Lung (tissue), 16 donors: ENCODE data around the gene ACSS2. TPM values are rescaled to one million over a fixed set of nuclear protein-coding genes. Genes with fewer than 3 reads are reported as not detected.
A peak's percentile ranks its signal among the peaks of the same experiment; 100 is the strongest.

Experiments
- ATAC-seq: fragments of 200-7000 bp; cut with Tn5 transposase; one replicate; pipeline ENCODE4 v1.9.1; 2020; ENCODE audit warnings: moderate number of reproducible peaks; ENCODE audit not compliant: insufficient read depth, low FRiP score
- DNase-seq, 3 donors: peaks; one replicate each; pipeline ENCODE4 v3.0.0-alpha.2; 2013 to 2017
- H3K27ac ChIP-seq, 2 donors: one replicate each; pipeline ENCODE4 v1.5.1; 2013; ENCODE audit warnings: mild to moderate bottlenecking in 2 of 2, moderate library complexity in 2 of 2, control low read depth in 1 of 2, inconsistent platforms in 1 of 2, low read depth in 1 of 2, low read length in 1 of 2
- H3K27me3 ChIP-seq, 3 donors: one replicate each; pipeline ENCODE4 v1.5.1; 2013; ENCODE audit warnings: low read length in 2 of 3; ENCODE audit not compliant: control insufficient read depth in 3 of 3, insufficient read depth in 3 of 3
- H3K36me3 ChIP-seq, 4 donors: one replicate each; pipeline ENCODE4 v1.5.1; 2013; ENCODE audit warnings: low read length in 4 of 4, mild to moderate bottlenecking in 1 of 4, moderate library complexity in 1 of 4; ENCODE audit not compliant: control insufficient read depth in 4 of 4, insufficient read depth in 4 of 4
- H3K4me1 ChIP-seq, 5 donors: one replicate each; pipeline ENCODE4 v1.5.1; 2013; ENCODE audit warnings: low read length in 5 of 5, mild to moderate bottlenecking in 2 of 5, moderate library complexity in 1 of 5; ENCODE audit not compliant: control insufficient read depth in 5 of 5, insufficient read depth in 5 of 5
- H3K4me3 ChIP-seq: one replicate; pipeline ENCODE4 v1.5.1; 2013; ENCODE audit warnings: mild to moderate bottlenecking, control low read depth, moderate library complexity
- H3K9ac ChIP-seq, 2 donors: one replicate each; pipeline ENCODE4 v1.5.1; 2013; ENCODE audit warnings: low read length in 2 of 2, control low read depth in 1 of 2; ENCODE audit not compliant: insufficient read depth in 1 of 2
- H3K9me3 ChIP-seq, 4 donors: one replicate each; pipeline ENCODE4 v1.5.1; 2013; ENCODE audit warnings: low read length in 3 of 4, mild to moderate bottlenecking in 1 of 4, moderate library complexity in 1 of 4; ENCODE audit not compliant: control insufficient read depth in 4 of 4, insufficient read depth in 3 of 4
- WGBS, 2 donors: extraction: QIAGEN DNeasy Blood & Tissue Kit; methylation state at CpG; one replicate each; pipeline ENCODE4 v1.1.7; 2013; 5-methylcytosine and 5-hydroxymethylcytosine counted together
- long read RNA-seq, 5 donors: transcript quantifications; one replicate each; lab custom pipeline, GENCODE V29; 2026
- polyA plus RNA-seq, 2 donors: library from polyadenylated mRNA; stranded (reverse); fragments of 200-250 nt; gene quantifications; one replicate each; pipeline ENCODE4 v1.2.1, GENCODE V29; 2013
- total RNA-seq, 2 donors: library from RNA; depleted of rRNA in 1 of 2; stranded (reverse); fragments of >200 nt in 1 of 2; gene quantifications; one replicate each; pipeline ENCODE4 v1.2.1, GENCODE V29; 2014 to 2021
- TF ChIP-seq, protein P1 (sequence below): IDR thresholded peaks from 2 replicates; pipeline ENCODE4 v1.5.1; 2012; ENCODE audit warnings: mild to moderate bottlenecking; ENCODE audit errors: control extremely low read depth, extremely low read depth
- donor health status: control.
- donor health status: control.
- donor health status: Bipolar disorder and iron deficiency.
- donor health status: healthy.
- donor health status: DM: yes; HTN: yes; CAD: no.

Gene ACSS2, protein sequence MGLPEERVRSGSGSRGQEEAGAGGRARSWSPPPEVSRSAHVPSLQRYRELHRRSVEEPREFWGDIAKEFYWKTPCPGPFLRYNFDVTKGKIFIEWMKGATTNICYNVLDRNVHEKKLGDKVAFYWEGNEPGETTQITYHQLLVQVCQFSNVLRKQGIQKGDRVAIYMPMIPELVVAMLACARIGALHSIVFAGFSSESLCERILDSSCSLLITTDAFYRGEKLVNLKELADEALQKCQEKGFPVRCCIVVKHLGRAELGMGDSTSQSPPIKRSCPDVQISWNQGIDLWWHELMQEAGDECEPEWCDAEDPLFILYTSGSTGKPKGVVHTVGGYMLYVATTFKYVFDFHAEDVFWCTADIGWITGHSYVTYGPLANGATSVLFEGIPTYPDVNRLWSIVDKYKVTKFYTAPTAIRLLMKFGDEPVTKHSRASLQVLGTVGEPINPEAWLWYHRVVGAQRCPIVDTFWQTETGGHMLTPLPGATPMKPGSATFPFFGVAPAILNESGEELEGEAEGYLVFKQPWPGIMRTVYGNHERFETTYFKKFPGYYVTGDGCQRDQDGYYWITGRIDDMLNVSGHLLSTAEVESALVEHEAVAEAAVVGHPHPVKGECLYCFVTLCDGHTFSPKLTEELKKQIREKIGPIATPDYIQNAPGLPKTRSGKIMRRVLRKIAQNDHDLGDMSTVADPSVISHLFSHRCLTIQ
- total RNA-seq, result 100 to 1,000 TPM; 168 to 300 TPM
- polyA plus RNA-seq, result 100 to 1,000 TPM in 1 of 2 donors, 10 to 100 TPM in 1; 69.7 to 154 TPM
- long read RNA-seq, donor 1, partial matches to known transcripts, result 0 of 4 reads
- long read RNA-seq, donor 1, other reads (novel, unspliced or antisense), result 0 of 4 reads
- long read RNA-seq, donor 2, partial matches to known transcripts, result 11 of 12 reads
- long read RNA-seq, donor 2, other reads (novel, unspliced or antisense), result 0 of 12 reads
- long read RNA-seq, donor 3, partial matches to known transcripts, result 20 of 22 reads
- long read RNA-seq, donor 3, other reads (novel, unspliced or antisense), result 0 of 22 reads
- long read RNA-seq, donor 4, partial matches to known transcripts, result 0 of 1 reads
- long read RNA-seq, donor 4, other reads (novel, unspliced or antisense), result 0 of 1 reads
- long read RNA-seq, donor 5, transcript ACSS2-202 (18 exons, 3,065 nt), result major isoform, 7 of 7 reads
- long read RNA-seq, donor 5, partial matches to known transcripts, result 0 of 7 reads
- long read RNA-seq, donor 5, other reads (novel, unspliced or antisense), result 0 of 7 reads

DNA sequence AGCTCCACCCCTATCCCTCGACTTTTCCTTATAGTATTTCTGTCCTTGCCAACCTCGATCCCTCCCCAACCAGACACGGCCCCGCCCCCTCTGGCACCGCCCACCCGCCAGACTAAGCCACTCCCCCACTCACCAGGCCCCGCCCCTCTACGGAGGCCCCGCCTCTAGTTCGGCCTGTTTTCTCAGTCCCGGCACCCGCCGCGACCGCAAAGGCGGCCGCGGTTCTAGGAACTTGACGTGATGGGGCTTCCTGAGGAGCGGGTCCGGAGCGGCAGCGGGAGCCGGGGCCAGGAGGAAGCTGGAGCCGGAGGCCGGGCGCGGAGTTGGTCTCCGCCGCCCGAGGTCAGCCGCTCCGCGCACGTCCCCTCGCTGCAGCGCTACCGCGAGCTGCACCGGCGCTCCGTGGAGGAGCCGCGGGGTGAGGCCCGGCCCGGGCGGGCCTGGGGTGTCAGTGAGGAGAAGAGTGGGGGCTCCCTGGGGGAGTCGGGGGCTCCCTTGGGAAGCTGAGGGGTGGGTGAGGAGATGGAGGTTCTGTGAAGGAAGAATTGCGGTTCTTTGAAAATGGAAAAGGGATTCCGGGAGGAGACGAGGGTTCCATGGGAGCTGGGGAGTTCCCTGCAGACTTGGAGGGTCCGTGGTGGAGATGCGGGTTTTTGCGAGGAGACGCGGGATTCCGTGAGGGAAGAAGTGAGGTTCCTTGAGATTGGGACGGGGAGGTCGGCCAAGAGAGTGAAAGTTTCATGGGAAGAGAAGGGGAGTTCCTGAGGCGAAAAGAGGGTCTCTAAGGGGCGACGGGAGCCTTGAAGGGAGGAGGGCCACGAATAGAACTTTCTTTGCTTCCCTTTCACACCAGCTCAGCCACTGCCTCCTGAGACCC lies at the start of gene ACSS2:
TSS of gene ACSS2 (plus strand) at position 207 of the 877 bp plus-strand sequence. CDS start at position 241, 34 bp downstream.
- no peaks in the 10 kb centered on the region for H3K9me3 ChIP-seq
- peak in 2 of 3 donors; percentile 97 to 99 for DNase-seq
- peak within 1 kb of the TSS; percentile 67 to 85 for H3K9ac ChIP-seq
- H3K4me3 ChIP-seq, result peak within 1 kb of the TSS; percentile 58
- peaks cover 0 to 19% (median 2%) of the 10 kb centered on the region in 5 donors for H3K4me1 ChIP-seq
- peak within 1 kb of the TSS; percentile 89 to 91 for H3K27ac ChIP-seq
- ATAC-seq, result peak; percentile 87
- TF ChIP-seq, protein P1, sequence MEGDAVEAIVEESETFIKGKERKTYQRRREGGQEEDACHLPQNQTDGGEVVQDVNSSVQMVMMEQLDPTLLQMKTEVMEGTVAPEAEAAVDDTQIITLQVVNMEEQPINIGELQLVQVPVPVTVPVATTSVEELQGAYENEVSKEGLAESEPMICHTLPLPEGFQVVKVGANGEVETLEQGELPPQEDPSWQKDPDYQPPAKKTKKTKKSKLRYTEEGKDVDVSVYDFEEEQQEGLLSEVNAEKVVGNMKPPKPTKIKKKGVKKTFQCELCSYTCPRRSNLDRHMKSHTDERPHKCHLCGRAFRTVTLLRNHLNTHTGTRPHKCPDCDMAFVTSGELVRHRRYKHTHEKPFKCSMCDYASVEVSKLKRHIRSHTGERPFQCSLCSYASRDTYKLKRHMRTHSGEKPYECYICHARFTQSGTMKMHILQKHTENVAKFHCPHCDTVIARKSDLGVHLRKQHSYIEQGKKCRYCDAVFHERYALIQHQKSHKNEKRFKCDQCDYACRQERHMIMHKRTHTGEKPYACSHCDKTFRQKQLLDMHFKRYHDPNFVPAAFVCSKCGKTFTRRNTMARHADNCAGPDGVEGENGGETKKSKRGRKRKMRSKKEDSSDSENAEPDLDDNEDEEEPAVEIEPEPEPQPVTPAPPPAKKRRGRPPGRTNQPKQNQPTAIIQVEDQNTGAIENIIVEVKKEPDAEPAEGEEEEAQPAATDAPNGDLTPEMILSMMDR, result no peak
- no peaks in the 10 kb centered on the region for H3K27me3 ChIP-seq
- no peaks in the 10 kb centered on the region for H3K36me3 ChIP-seq
- WGBS, 2 donors, result 0 to 1% methylated on average over 60 to 63 of the region's 63 CpGs

DNA sequence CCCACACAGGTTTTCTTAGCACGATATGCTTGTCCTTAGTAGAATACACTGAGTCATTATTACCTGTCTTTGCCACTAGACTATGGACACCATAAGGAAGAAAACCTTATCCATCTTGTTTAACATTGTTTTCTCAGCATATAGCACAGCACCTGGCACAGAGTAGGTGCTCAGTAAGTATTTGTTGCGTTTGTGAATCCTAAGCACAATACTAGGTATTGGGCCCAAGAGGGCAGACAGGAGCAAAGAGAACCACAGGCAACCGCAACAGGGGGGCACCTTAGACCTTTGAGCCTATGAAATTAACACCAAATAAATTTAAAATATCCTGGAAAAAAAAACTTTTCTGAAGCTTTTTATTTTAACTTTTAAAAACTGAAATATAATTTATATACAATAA lies 47.2 kb upstream of the ACSS2 start:
- H3K4me3 ChIP-seq, result no peak overlapping the region
- peaks cover 0 to 5% (median under 1%) of the 10 kb centered on the region in 5 donors for H3K4me1 ChIP-seq
- H3K36me3 ChIP-seq, result peaks cover 0 to 3% (median 0%) of the 10 kb centered on the region in 4 donors
- TF ChIP-seq, protein P1, result no peak
- no peaks in the 10 kb centered on the region for H3K9me3 ChIP-seq
- H3K27ac ChIP-seq, result no peak overlapping the region
- no peak overlapping the region for H3K9ac ChIP-seq
- 85 to 89% methylated on average over 3 of the region's 3 CpGs for WGBS, 2 donors
- ATAC-seq (no peak), DNase-seq (no peak)
- no peaks in the 10 kb centered on the region for H3K27me3 ChIP-seq

DNA sequence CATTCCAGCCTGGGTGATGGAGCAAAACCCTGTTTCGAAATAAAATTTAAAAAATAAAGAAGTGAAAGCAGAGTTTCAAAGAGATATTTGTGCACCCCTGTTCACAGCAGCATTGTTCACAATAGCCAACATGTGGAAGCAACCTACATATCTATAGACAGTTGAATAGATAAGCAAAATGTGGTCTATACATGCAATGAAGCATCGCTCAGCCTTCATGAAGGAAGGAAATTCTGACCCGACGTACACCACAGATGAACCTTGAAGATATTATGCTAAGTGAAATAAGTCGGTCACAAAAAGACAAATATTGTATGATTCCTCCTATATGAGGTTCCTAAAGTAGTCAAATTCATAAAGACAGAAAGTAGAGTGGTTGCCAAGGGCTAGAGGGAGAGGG lies 44.5 kb upstream of the ACSS2 start:
- no peak overlapping the region for H3K27ac ChIP-seq
- 35 to 62% methylated on average over 5 of the region's 5 CpGs for WGBS, 2 donors
- DNase-seq, result no peak
- no peaks in the 10 kb centered on the region for H3K36me3 ChIP-seq
- H3K9ac ChIP-seq, result no peak overlapping the region
- H3K9me3 ChIP-seq, result no peaks in the 10 kb centered on the region
- no peak for ATAC-seq
- no peaks in the 10 kb centered on the region for H3K4me1 ChIP-seq
- no peak overlapping the region for H3K4me3 ChIP-seq
- no peaks in the 10 kb centered on the region for H3K27me3 ChIP-seq
- TF ChIP-seq, protein P1, result no peak
